Measurements from ENCODE around the gene FXYD4. TPM values are rescaled to one million over a fixed set of nuclear protein-coding genes. Genes with fewer than 3 reads are reported as not detected.

FXYD4 gene
- total RNA-seq, 3 donors from 2014 or later (not counting 1 experiment from before 2014, with no cell fraction given) = not detected

GRCh38 chr10:43350686-43351085, 20.8 kb upstream of the FXYD4 start:
- Histone ChIP-seq H3K4me3 (ENCODE audit: low read length) (no peak overlapping the region), H3K9me3 (ENCODE audit: control insufficient read depth, insufficient read depth, low read length) (no peaks in the 10 kb centered on the region), H3K36me3 (ENCODE audit: control insufficient read depth, insufficient read depth, low read length) (no peaks in the 10 kb centered on the region), H3K27ac (ENCODE audit: low read length) (no peak overlapping the region), H3K4me1 (ENCODE audit: control insufficient read depth, insufficient read depth, low read length) (peaks cover 15% of the 10 kb centered on the region), H3K27me3 (ENCODE audit: control insufficient read depth, insufficient read depth, low read length) (peaks cover 13% of the 10 kb centered on the region)
- ATAC-seq = no peak
- Mint-ChIP-seq H3K27ac (no peak overlapping the region), H3K36me3 (no peaks in the 10 kb centered on the region), H3K9me3 (no peaks in the 10 kb centered on the region), H3K4me3 (peak overlapping the region; percentile 70), H3K4me1 (peaks cover 13 to 14% of the 10 kb centered on the region in 2 donors), H3K27me3 (ENCODE audit: low read depth in 2 of 2) (peaks cover 6 to 19% of the 10 kb centered on the region in 2 donors)
- TF ChIP-seq, protein P1, sequence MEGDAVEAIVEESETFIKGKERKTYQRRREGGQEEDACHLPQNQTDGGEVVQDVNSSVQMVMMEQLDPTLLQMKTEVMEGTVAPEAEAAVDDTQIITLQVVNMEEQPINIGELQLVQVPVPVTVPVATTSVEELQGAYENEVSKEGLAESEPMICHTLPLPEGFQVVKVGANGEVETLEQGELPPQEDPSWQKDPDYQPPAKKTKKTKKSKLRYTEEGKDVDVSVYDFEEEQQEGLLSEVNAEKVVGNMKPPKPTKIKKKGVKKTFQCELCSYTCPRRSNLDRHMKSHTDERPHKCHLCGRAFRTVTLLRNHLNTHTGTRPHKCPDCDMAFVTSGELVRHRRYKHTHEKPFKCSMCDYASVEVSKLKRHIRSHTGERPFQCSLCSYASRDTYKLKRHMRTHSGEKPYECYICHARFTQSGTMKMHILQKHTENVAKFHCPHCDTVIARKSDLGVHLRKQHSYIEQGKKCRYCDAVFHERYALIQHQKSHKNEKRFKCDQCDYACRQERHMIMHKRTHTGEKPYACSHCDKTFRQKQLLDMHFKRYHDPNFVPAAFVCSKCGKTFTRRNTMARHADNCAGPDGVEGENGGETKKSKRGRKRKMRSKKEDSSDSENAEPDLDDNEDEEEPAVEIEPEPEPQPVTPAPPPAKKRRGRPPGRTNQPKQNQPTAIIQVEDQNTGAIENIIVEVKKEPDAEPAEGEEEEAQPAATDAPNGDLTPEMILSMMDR (IDR thresholded peaks at IDR 0.05) = no peak
- intact Hi-C loops (cut with micrococcal nuclease) = no loop called here
- 37% methylated on average over 34 of the region's 34 CpGs for WGBS (ENCODE audit: insufficient coverage)
- no peak for DNase-seq

DNA sequence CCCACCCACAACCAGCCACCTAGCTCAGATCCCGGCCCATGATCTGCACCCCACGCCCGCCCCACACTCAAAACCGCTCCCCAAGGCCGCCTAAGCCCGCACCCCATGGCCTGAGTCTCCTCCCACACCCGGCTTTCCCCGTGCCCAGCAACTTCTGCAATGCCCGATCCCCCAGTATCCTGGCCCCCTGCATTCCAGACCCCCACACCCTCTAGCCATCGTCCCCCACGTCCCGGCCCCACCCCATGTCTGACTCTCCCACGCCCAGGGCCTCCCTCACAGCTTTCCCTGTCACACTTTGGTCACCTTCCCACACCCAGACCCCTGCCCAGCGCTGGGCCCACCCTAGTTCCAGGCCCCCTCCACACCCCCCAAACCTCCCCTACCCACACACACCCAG, 20.1 kb upstream of the FXYD4 start:
- peaks cover 6 to 19% of the 10 kb centered on the region in 2 donors for H3K27me3 Mint-ChIP-seq (ENCODE audit: low read depth in 2 of 2)
- TF ChIP-seq, protein P1 (IDR thresholded peaks at IDR 0.05) = no peak

GRCh38 chr10:43352951-43353350, 18.5 kb upstream of the FXYD4 start:
- Histone ChIP-seq H3K4me1 (ENCODE audit: control insufficient read depth, insufficient read depth, low read length) (peaks cover 13% of the 10 kb centered on the region), H3K4me3 (ENCODE audit: low read length) (no peak overlapping the region), H3K36me3 (ENCODE audit: control insufficient read depth, insufficient read depth, low read length) (no peaks in the 10 kb centered on the region), H3K9me3 (ENCODE audit: control insufficient read depth, insufficient read depth, low read length) (no peaks in the 10 kb centered on the region), H3K27ac (ENCODE audit: low read length) (no peak overlapping the region), H3K27me3 (ENCODE audit: control insufficient read depth, insufficient read depth, low read length) (peaks cover 13% of the 10 kb centered on the region)
- peaks cover 13 to 17% of the 10 kb centered on the region in 2 donors for H3K4me1 Mint-ChIP-seq
- H3K36me3 Mint-ChIP-seq = no peaks in the 10 kb centered on the region
- H3K9me3 Mint-ChIP-seq = no peaks in the 10 kb centered on the region
- no peak overlapping the region for H3K4me3 Mint-ChIP-seq
- intact Hi-C loops (cut with micrococcal nuclease) = no loop called here
- peaks cover 6 to 19% of the 10 kb centered on the region in 2 donors for H3K27me3 Mint-ChIP-seq (ENCODE audit: low read depth in 2 of 2)
- no peak overlapping the region for H3K27ac Mint-ChIP-seq
- DNase-seq (no peak), ATAC-seq (no peak)
- TF ChIP-seq, protein P1 (IDR thresholded peaks at IDR 0.05) = no peak
- WGBS (ENCODE audit: insufficient coverage) = 69% methylated on average over 7 of the region's 7 CpGs

More for the DNA sequence above, 20.1 kb upstream of the FXYD4 start:
- H3K9me3 Mint-ChIP-seq = no peaks in the 10 kb centered on the region
- no peaks in the 10 kb centered on the region for H3K36me3 ChIP-seq (ENCODE audit: control insufficient read depth, insufficient read depth, low read length)
- peaks cover 13 to 17% of the 10 kb centered on the region in 2 donors for H3K4me1 Mint-ChIP-seq
- DNase-seq (no peak), ATAC-seq (no peak)
- no peaks in the 10 kb centered on the region for H3K9me3 ChIP-seq (ENCODE audit: control insufficient read depth, insufficient read depth, low read length)
- no peak overlapping the region for H3K27ac ChIP-seq (ENCODE audit: low read length)
- H3K36me3 Mint-ChIP-seq = no peaks in the 10 kb centered on the region
- H3K27ac Mint-ChIP-seq = no peak overlapping the region
- peaks cover 15% of the 10 kb centered on the region for H3K4me1 ChIP-seq (ENCODE audit: control insufficient read depth, insufficient read depth, low read length)
- peaks cover 13% of the 10 kb centered on the region for H3K27me3 ChIP-seq (ENCODE audit: control insufficient read depth, insufficient read depth, low read length)
- H3K4me3 Mint-ChIP-seq = no peak overlapping the region
- intact Hi-C loops (cut with micrococcal nuclease) = no loop called here
- H3K4me3 ChIP-seq (ENCODE audit: low read length) = no peak overlapping the region
- 71% methylated on average over 14 of the region's 14 CpGs for WGBS (ENCODE audit: insufficient coverage)

All from natural killer cell (primary cell).